ENCODE results near the gene POTEM.
"Not testable (repeated sequence)": the region's sequence is repeated elsewhere in the genome, so short reads cannot be mapped to it uniquely, and the experiment has no call there.

The POTEM gene

DNA sequence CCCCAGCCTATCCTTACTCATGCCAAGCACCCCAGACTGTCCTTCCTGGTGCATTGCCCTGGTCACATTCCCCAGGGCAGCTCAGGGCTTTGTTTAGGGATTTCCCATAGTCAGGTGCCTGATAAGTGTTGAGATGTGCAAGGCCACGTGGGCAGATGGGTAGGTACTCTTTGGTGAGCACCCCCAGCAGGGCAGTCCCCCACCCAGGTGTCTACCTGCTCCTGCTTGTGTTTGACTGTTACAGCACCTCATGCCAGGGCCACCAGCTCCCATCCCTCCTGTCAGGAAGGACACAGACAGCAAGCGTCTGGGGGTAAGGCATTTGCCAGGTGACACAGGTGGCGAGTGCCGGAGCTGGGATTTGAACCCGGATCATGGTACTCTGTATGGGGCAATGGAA lies 2.4 kb upstream of the POTEM start:
- peak; percentile 27; the same call in 1 of the 3 replicates for ATAC-seq (ENCODE audit: low read depth)
- not testable (repeated sequence) for DNase-seq (ENCODE audit: low spot score)

DNA sequence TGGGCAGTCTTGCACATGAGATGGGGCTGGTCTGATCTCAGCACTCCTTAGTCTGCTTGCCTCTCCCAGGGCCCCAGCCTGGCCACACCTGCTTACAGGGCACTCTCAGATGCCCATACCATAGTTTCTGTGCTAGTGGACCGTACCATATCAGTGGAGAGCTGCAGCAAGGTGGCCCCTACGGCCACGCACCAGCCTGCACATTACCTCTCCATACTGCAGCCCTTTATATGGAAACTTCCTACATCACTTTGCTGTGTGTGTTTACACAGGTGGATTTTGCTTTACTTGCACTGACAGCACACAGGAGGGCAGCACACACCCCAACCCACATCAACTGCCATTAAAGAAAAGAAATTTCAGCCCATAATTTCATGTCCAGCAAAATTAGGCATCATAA lies 35.3 kb downstream of the POTEM start:
- not testable (repeated sequence) for DNase-seq (ENCODE audit: low spot score); H3K36me3 ChIP-seq (ENCODE audit: low read depth); H3K4me3 ChIP-seq (ENCODE audit: severe bottlenecking); ATAC-seq (ENCODE audit: low read depth); H3K9me3 ChIP-seq (ENCODE audit: severe bottlenecking); H3K27me3 ChIP-seq (ENCODE audit: insufficient read depth, poor library complexity, severe bottlenecking); H3K4me1 ChIP-seq (ENCODE audit: insufficient read depth, poor library complexity, severe bottlenecking); H3K27ac ChIP-seq (ENCODE audit: poor library complexity, severe bottlenecking)

More for the DNA sequence above, 2.4 kb upstream of the POTEM start:
- not testable (repeated sequence) for H3K27ac ChIP-seq (ENCODE audit: poor library complexity, severe bottlenecking); H3K4me1 ChIP-seq (ENCODE audit: insufficient read depth, poor library complexity, severe bottlenecking); H3K27me3 ChIP-seq (ENCODE audit: insufficient read depth, poor library complexity, severe bottlenecking); H3K9me3 ChIP-seq (ENCODE audit: severe bottlenecking); H3K36me3 ChIP-seq (ENCODE audit: low read depth); H3K4me3 ChIP-seq (ENCODE audit: severe bottlenecking)

DNA sequence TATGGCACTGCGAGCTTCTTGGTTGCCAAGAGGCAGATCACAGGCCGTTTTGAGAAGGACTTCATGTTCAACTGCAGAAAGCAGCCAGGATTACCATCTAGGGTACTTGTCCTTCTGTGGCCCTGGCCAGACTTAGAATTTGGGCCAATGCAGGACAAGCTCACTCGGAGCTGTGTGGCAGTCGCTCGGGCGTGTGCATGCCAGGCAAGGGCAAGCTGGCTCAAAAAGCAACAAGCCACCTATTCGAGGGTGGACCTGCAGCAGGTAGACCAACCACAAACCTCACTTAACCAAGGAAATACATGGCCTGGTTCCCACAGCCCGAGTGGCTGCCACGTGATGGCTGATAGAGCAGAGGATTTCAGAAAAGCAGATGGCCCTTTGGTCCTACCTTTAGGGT lies 39.3 kb downstream of the POTEM start:
- H3K36me3 ChIP-seq (ENCODE audit: low read depth); H3K4me3 ChIP-seq (ENCODE audit: severe bottlenecking); H3K4me1 ChIP-seq (ENCODE audit: insufficient read depth, poor library complexity, severe bottlenecking); H3K27me3 ChIP-seq (ENCODE audit: insufficient read depth, poor library complexity, severe bottlenecking); ATAC-seq (ENCODE audit: low read depth); DNase-seq (ENCODE audit: low spot score); H3K27ac ChIP-seq (ENCODE audit: poor library complexity, severe bottlenecking); H3K9me3 ChIP-seq (ENCODE audit: severe bottlenecking): not testable (repeated sequence)

DNA sequence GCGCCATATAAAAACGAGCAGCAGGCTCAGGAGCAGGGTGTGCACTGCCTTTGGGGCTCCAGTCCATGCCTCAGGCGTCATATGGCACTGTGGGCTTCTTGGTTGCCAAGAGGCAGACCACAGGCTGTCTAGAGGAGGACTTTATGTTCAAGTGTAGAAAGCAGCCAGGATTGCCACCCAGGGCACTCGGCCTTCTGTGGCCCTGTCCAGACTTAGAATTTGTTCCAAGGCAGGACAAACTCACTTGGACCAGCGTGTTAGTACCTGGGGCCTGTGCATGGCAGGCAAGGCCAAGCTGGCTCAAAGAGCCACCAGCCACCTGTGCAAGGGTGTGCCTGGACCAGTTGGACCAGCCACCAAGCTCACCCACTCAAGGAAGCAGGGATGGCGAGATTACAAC lies 40.4 kb downstream of the POTEM start:
- H3K9me3 ChIP-seq (ENCODE audit: severe bottlenecking); H3K4me1 ChIP-seq (ENCODE audit: insufficient read depth, poor library complexity, severe bottlenecking); DNase-seq (ENCODE audit: low spot score): not testable (repeated sequence)

DNA sequence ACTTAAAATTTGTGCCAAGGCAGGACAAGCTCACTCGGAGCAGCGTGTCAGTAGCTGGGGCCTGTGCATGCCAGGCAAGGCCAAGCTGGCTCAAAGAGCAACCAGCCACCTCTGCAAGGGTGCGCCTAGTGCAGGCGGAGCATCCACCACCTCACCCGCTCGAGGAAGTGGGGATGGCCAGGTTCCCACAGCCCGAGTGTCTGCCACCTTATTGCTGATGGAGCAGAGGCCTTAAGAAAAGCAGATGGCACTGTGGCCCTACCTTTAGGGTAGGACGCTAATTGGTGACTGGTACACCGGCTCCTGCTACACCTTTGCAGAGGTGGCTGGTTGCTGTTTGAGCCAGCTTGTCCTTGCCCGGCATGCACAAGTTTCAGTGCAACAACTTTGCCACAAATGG lies 43.8 kb downstream of the POTEM start:
- not testable (repeated sequence) for H3K9me3 ChIP-seq (ENCODE audit: severe bottlenecking); H3K27me3 ChIP-seq (ENCODE audit: insufficient read depth, poor library complexity, severe bottlenecking); DNase-seq (ENCODE audit: low spot score); ATAC-seq (ENCODE audit: low read depth); H3K4me3 ChIP-seq (ENCODE audit: severe bottlenecking); H3K27ac ChIP-seq (ENCODE audit: poor library complexity, severe bottlenecking); H3K36me3 ChIP-seq (ENCODE audit: low read depth); H3K4me1 ChIP-seq (ENCODE audit: insufficient read depth, poor library complexity, severe bottlenecking)

More for the DNA sequence above, 40.4 kb downstream of the POTEM start:
- H3K36me3 ChIP-seq (ENCODE audit: low read depth); H3K4me3 ChIP-seq (ENCODE audit: severe bottlenecking); H3K27ac ChIP-seq (ENCODE audit: poor library complexity, severe bottlenecking); H3K27me3 ChIP-seq (ENCODE audit: insufficient read depth, poor library complexity, severe bottlenecking); ATAC-seq (ENCODE audit: low read depth): not testable (repeated sequence)

DNA sequence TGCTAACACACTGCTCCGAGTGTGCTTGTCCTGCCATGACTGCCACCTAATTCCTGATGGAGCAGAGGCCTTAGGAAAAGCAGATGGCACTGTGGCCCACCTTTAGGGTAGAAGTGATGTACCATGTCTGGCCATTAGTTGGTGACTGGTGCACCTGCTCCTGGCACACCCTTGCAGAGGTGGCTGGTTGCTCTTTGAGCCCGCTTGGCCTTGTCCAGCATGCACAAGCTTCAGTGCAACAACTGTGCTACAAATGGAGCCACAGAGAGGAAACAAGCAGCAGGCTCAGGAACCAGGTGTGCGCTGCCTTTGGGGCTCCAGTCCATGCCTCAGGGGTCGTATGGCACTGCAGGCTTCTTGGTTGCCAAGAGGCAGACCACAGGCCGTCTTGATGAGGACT lies 44.5 kb downstream of the POTEM start:
- H3K27me3 ChIP-seq (ENCODE audit: insufficient read depth, poor library complexity, severe bottlenecking); H3K27ac ChIP-seq (ENCODE audit: poor library complexity, severe bottlenecking); ATAC-seq (ENCODE audit: low read depth); H3K36me3 ChIP-seq (ENCODE audit: low read depth); H3K4me1 ChIP-seq (ENCODE audit: insufficient read depth, poor library complexity, severe bottlenecking); H3K9me3 ChIP-seq (ENCODE audit: severe bottlenecking); H3K4me3 ChIP-seq (ENCODE audit: severe bottlenecking): not testable (repeated sequence)
- peak; percentile 15 for DNase-seq (ENCODE audit: low spot score)

DNA sequence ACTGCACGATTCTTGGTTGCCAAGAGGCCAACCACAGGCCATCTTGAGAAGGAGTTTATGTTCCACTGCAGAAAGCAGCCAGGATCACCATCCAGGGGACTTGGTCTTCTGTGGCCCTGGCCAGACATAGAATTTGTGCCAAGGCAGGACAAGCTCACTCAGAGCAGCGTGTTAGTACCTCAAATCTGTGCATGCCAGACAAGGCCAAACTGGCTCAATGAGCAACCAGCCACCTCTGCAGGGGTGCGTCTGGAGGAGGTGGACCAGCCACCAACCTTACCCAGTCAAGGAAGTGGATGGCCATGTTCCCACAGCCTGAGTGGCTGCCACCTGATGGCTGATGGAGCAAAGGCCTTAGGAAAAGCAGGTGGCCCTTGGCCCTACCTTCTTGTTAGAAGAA lies 48.0 kb downstream of the POTEM start:
- H3K27me3 ChIP-seq (ENCODE audit: insufficient read depth, poor library complexity, severe bottlenecking); H3K4me1 ChIP-seq (ENCODE audit: insufficient read depth, poor library complexity, severe bottlenecking); H3K4me3 ChIP-seq (ENCODE audit: severe bottlenecking); DNase-seq (ENCODE audit: low spot score); H3K36me3 ChIP-seq (ENCODE audit: low read depth); H3K9me3 ChIP-seq (ENCODE audit: severe bottlenecking); H3K27ac ChIP-seq (ENCODE audit: poor library complexity, severe bottlenecking): not testable (repeated sequence)
- ATAC-seq (ENCODE audit: low read depth), result peak; percentile 10; the same call in 1 of the 3 replicates

DNA sequence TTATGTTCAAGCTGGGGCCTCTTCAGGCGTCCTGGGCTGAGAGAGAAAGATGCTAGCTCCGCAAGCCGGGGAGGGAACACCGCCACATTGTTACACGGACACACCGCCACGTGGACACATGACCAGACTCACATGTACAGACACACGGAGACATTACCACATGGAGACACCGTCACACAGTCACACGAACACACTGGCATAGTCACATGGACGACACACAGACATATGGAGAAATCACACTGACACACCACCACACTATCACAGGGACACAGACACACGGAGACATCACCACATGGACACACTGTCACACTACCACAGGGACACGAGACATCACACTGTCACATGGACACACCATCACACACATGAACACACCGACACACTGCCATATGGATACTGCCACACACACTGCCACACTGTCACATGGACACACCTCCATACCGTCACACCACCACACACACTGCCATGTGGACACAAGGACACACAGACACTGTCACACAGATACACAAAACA lies 57.9 kb downstream of the POTEM start:
- H3K9me3 ChIP-seq (ENCODE audit: severe bottlenecking); H3K27ac ChIP-seq (ENCODE audit: poor library complexity, severe bottlenecking); H3K4me1 ChIP-seq (ENCODE audit: insufficient read depth, poor library complexity, severe bottlenecking); H3K4me3 ChIP-seq (ENCODE audit: severe bottlenecking); H3K27me3 ChIP-seq (ENCODE audit: insufficient read depth, poor library complexity, severe bottlenecking); ATAC-seq (ENCODE audit: low read depth); H3K36me3 ChIP-seq (ENCODE audit: low read depth); DNase-seq (ENCODE audit: low spot score): not testable (repeated sequence)

DNA sequence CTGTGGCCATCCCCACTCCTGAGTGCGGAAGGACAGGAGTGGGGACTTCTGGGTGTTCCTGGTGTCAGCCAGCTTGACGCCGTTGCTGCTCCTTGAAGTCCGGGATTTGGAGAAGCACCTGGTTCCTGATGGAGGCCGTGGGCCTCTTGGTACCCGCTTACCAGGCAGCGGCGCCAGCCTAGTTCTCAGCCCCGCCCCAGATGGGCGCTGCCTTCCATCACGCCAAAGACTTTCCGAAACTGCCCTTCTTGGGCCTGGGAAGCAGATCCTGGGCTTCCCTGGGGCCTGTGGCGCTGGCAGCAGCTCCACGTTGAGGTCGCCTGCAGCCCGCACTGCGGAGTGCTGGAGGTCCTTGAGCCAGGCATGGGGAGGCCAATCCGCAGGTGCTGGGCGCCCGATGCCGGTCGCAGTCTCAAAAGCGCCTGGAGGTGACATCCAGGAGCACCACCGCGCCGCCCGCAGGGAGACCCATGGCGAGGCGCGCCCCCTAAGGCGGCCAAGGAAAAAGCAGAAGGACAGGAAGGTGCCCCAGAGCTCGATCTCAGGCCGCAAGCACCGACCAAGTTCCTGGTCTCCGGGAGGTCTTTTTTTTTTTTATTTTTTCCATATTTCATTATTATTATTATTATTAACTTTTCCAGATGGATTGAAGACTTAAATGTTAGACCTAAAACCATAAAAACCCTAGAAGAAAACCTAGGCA lies 59.6 kb downstream of the POTEM start:
- not testable (repeated sequence) for DNase-seq (ENCODE audit: low spot score)

DNA sequence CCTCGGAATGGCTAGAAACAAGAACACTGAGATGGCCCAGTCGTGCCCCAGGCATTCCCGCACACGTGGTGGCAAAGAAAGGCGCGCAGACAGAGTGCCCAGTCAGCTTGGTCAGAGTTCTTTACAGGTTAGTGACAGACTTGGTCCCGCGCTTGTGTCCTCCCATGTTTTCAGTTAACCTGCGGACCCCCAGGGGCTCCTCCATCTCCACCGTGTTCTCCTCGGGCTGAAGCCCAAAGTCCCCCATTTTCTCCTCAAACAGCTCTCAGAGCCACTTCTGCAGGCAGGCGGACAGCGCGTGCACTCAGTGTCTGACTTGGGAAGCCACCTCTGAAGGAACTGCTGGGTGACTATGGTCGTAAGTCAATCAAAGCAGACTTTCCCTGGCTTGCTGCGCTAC lies 60.7 kb downstream of the POTEM start:
- DNase-seq (ENCODE audit: low spot score); H3K27ac ChIP-seq (ENCODE audit: poor library complexity, severe bottlenecking); H3K27me3 ChIP-seq (ENCODE audit: insufficient read depth, poor library complexity, severe bottlenecking); H3K4me1 ChIP-seq (ENCODE audit: insufficient read depth, poor library complexity, severe bottlenecking); ATAC-seq (ENCODE audit: low read depth); H3K9me3 ChIP-seq (ENCODE audit: severe bottlenecking); H3K4me3 ChIP-seq (ENCODE audit: severe bottlenecking); H3K36me3 ChIP-seq (ENCODE audit: low read depth): not testable (repeated sequence)

More for the DNA sequence above, 59.6 kb downstream of the POTEM start:
- H3K27ac ChIP-seq (ENCODE audit: poor library complexity, severe bottlenecking); H3K9me3 ChIP-seq (ENCODE audit: severe bottlenecking); H3K4me1 ChIP-seq (ENCODE audit: insufficient read depth, poor library complexity, severe bottlenecking); H3K4me3 ChIP-seq (ENCODE audit: severe bottlenecking); H3K36me3 ChIP-seq (ENCODE audit: low read depth); ATAC-seq (ENCODE audit: low read depth); H3K27me3 ChIP-seq (ENCODE audit: insufficient read depth, poor library complexity, severe bottlenecking): not testable (repeated sequence)

DNA sequence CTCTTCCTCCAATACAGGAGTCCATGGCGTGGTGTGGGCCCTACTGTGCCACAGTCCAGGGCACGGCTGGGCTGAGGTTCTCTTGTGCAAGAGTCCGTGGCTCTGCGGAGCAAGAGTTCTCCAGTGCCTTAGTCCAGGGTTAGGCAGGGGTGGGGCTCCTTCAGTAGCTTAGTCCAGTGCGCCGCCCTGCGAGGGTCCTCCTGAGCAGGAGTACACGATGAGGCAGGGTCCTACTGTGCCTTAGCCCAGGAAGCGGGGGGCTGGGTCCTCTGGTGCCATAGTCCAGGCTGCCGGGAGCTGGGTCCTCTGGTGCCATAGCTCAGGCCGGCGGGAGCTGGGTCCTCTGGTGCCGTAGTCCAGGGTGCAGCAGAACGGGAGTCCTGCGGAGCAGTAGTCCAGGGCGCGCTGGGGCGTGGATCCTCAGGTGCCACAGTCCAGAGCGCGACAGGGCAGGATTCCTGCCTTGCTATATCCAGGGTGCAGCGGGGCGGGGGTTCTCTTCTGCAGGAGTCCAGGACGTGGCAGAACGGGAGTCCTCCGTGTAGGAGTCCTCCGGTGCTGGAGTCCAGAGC lies 69.7 kb downstream of the POTEM start:
- not testable (repeated sequence) for DNase-seq (ENCODE audit: low spot score); H3K9me3 ChIP-seq (ENCODE audit: severe bottlenecking); H3K4me3 ChIP-seq (ENCODE audit: severe bottlenecking); H3K4me1 ChIP-seq (ENCODE audit: insufficient read depth, poor library complexity, severe bottlenecking); H3K36me3 ChIP-seq (ENCODE audit: low read depth); H3K27ac ChIP-seq (ENCODE audit: poor library complexity, severe bottlenecking); H3K27me3 ChIP-seq (ENCODE audit: insufficient read depth, poor library complexity, severe bottlenecking); ATAC-seq (ENCODE audit: low read depth)

Measured in RWPE2 (cell line).